HEK293 (cell line): ENCODE data around the gene PKMYT1.

ENCODE experiments used
- GLIS2 ChIP-seq: fragments of 450-650 bp; formaldehyde crosslinking; IDR thresholded peaks from 2 replicates; pipeline ENCODE4 v1.5.1; 2016; ENCODE audit warnings: missing biosample characterization, missing genetic modification characterization
- YY1 ChIP-seq: fragments of 450-650 bp; formaldehyde crosslinking; IDR thresholded peaks from 2 replicates; pipeline ENCODE4 v1.5.1; 2018; ENCODE audit warnings: missing biosample characterization, missing genetic modification characterization
- ZFP69B ChIP-seq: fragments of 450-650 bp; formaldehyde crosslinking; IDR thresholded peaks from 2 replicates; pipeline ENCODE4 v1.5.1; 2016; ENCODE audit warnings: missing biosample characterization, missing genetic modification characterization
- ZNF133 ChIP-seq: fragments of 450-650 bp; formaldehyde crosslinking; IDR thresholded peaks from 2 replicates; pipeline ENCODE4 v1.5.1; 2016; ENCODE audit warnings: missing biosample characterization, missing genetic modification characterization
- ZNF184 ChIP-seq: fragments of 450-650 bp; IDR thresholded peaks from 2 replicates; pipeline ENCODE4 v1.5.1; 2018; ENCODE audit warnings: missing biosample characterization, mild to moderate bottlenecking, missing genetic modification characterization
- ZNF266 ChIP-seq: fragments of 450-650 bp; formaldehyde crosslinking; IDR thresholded peaks from 2 replicates; pipeline ENCODE4 v1.5.1; 2016; ENCODE audit warnings: missing biosample characterization, missing genetic modification characterization, low read depth
- ZNF302 ChIP-seq: fragments of 450-650 bp; formaldehyde crosslinking; IDR thresholded peaks from 2 replicates; pipeline ENCODE4 v1.5.1; 2016; ENCODE audit warnings: missing biosample characterization, missing genetic modification characterization, low read depth
- ZNF629 ChIP-seq: fragments of 450-650 bp; formaldehyde crosslinking; IDR thresholded peaks from 2 replicates; pipeline ENCODE4 v1.5.1; 2017; ENCODE audit warnings: missing biosample characterization, missing genetic modification characterization
- ZNF776 ChIP-seq: fragments of 450-650 bp; formaldehyde crosslinking; IDR thresholded peaks from 2 replicates; pipeline ENCODE4 v1.5.0; 2017; ENCODE audit warnings: missing biosample characterization, missing genetic modification characterization, borderline replicate concordance
- ZSCAN30 ChIP-seq: fragments of 450-650 bp; IDR thresholded peaks from 2 replicates; pipeline ENCODE4 v1.5.1; 2018; ENCODE audit warnings: missing biosample characterization, mild to moderate bottlenecking, missing genetic modification characterization, moderate library complexity
- TF ChIP-seq, protein P1 (sequence below): fragments of 450-650 bp; formaldehyde crosslinking; IDR thresholded peaks from 2 replicates; pipeline ENCODE4 v1.5.1; 2016; ENCODE audit warnings: missing biosample characterization, missing genetic modification characterization
- TF ChIP-seq, protein P2 (sequence below): fragments of 450-650 bp; formaldehyde crosslinking; IDR thresholded peaks from 2 replicates; pipeline ENCODE4 v1.5.1; 2016; ENCODE audit warnings: missing biosample characterization, missing genetic modification characterization
- TF ChIP-seq, protein P3 (sequence below): fragments of 450-650 bp; formaldehyde crosslinking; IDR thresholded peaks from 2 replicates; pipeline ENCODE4 v1.5.1; 2016; ENCODE audit warnings: missing biosample characterization, missing genetic modification characterization
- TF ChIP-seq, protein P4 (sequence below): fragments of 450-650 bp; formaldehyde crosslinking; IDR thresholded peaks from 2 replicates; pipeline ENCODE4 v1.5.1; 2016; ENCODE audit warnings: missing biosample characterization, missing genetic modification characterization

DNA sequence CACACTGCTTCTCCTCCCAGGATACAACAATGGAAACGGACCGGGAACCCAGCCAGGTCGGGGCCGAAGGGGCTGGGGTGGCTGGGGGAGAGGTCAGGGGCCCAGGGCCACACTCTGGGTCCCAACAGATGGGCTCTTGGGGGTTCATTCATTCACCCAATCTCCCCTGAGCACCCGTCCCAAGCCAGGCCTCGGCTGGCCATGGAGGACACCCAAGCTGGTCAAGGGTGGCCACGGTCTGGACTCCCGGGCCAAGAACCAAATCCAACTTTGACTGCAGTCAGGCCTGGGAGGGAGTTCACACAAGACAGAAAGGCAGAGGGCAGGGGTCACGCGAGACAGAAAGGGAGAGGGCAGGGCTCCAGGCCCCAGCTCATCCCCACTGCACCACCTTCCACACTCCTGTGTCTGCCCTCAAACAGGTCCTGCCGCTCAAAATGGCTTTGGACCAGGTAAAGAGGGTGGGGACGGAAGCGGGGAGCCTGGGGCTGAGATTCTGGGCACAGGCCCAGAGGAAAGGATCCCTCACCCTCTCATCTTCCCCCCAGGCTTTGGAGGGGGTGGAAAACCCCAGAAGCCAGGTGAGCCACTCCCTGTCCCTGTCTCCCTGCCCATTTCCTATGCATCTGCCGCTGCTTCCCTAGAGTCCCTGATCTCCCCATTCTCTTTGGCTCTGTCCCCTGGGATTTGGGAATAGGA, 12.3 kb upstream of the PKMYT1 start:
- TF ChIP-seq ZNF776 (tag by site-specific recombination) (no peak), ZSCAN30 (tag by site-specific recombination) (no peak), ZNF133 (tag by site-specific recombination) (no peak), ZFP69B (tag by site-specific recombination) (no peak), ZNF266 (tag by site-specific recombination) (no peak), ZNF184 (tag by site-specific recombination) (no peak), ZNF629 (tag by site-specific recombination) (no peak), YY1 (tag by site-specific recombination) (no peak), GLIS2 (no peak), ZNF302 (tag by site-specific recombination) (no peak)
- TF ChIP-seq, protein P1, sequence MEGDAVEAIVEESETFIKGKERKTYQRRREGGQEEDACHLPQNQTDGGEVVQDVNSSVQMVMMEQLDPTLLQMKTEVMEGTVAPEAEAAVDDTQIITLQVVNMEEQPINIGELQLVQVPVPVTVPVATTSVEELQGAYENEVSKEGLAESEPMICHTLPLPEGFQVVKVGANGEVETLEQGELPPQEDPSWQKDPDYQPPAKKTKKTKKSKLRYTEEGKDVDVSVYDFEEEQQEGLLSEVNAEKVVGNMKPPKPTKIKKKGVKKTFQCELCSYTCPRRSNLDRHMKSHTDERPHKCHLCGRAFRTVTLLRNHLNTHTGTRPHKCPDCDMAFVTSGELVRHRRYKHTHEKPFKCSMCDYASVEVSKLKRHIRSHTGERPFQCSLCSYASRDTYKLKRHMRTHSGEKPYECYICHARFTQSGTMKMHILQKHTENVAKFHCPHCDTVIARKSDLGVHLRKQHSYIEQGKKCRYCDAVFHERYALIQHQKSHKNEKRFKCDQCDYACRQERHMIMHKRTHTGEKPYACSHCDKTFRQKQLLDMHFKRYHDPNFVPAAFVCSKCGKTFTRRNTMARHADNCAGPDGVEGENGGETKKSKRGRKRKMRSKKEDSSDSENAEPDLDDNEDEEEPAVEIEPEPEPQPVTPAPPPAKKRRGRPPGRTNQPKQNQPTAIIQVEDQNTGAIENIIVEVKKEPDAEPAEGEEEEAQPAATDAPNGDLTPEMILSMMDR: no peak
- TF ChIP-seq, protein P2, sequence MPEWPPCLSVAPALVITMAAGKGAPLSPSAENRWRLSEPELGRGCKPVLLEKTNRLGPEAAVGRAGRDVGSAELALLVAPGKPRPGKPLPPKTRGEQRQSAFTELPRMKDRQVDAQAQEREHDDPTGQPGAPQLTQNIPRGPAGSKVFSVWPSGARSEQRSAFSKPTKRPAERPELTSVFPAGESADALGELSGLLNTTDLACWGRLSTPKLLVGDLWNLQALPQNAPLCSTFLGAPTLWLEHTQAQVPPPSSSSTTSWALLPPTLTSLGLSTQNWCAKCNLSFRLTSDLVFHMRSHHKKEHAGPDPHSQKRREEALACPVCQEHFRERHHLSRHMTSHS (tag by site-specific recombination): no peak
- TF ChIP-seq, protein P3, sequence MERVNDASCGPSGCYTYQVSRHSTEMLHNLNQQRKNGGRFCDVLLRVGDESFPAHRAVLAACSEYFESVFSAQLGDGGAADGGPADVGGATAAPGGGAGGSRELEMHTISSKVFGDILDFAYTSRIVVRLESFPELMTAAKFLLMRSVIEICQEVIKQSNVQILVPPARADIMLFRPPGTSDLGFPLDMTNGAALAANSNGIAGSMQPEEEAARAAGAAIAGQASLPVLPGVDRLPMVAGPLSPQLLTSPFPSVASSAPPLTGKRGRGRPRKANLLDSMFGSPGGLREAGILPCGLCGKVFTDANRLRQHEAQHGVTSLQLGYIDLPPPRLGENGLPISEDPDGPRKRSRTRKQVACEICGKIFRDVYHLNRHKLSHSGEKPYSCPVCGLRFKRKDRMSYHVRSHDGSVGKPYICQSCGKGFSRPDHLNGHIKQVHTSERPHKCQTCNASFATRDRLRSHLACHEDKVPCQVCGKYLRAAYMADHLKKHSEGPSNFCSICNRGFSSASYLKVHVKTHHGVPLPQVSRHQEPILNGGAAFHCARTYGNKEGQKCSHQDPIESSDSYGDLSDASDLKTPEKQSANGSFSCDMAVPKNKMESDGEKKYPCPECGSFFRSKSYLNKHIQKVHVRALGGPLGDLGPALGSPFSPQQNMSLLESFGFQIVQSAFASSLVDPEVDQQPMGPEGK (tag by site-specific recombination): no peak
- TF ChIP-seq, protein P4, sequence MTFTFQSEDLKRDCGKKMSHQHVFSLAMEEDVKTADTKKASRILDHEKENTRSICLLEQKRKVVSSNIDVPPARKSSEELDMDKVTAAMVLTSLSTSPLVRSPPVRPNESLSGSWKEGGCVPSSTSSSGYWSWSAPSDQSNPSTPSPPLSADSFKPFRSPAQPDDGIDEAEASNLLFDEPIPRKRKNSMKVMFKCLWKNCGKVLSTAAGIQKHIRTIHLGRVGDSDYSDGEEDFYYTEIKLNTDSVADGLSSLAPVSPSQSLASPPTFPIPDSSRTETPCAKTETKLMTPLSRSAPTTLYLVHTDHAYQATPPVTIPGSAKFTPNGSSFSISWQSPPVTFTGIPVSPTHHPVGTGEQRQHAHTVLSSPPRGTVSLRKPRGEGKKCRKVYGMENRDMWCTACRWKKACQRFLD (tag by site-specific recombination): no peak
